HCT116 (cell line): ENCODE measurements around the gene SALL3.

Experiments used
- CEBPB ChIP-seq: IDR thresholded peaks from 2 replicates; pipeline ENCODE4 v1.6.1; 2012; ENCODE audit warnings: low read depth
- CTCF ChIP-seq, 3 experiments: fragments of 200-600 bp in 1 of 3; sonication (generic) in 1 of 3; IDR thresholded peaks in 2 of 3; conservative IDR thresholded peaks in 1 of 3; 2 replicates each; pipeline ENCODE4 v1.5.1; 2012 to 2017; ENCODE audit warnings: low read depth in 2 of 3, low read length in 2 of 3, antibody characterized with exemption in 1 of 3, borderline replicate concordance in 1 of 3, control low read depth in 1 of 3, mild to moderate bottlenecking in 1 of 3, mixed read lengths in 1 of 3, mixed run types in 1 of 3, moderate library complexity in 1 of 3; ENCODE audit not compliant: insufficient read depth in 1 of 3
- EGR1 ChIP-seq: IDR thresholded peaks from 2 replicates; pipeline ENCODE4 v1.6.1; 2012; ENCODE audit warnings: low read depth
- EZH2 ChIP-seq: fragments of 200-600 bp; sonication (generic); IDR thresholded peaks from 2 replicates; pipeline ENCODE4 v1.6.1; 2017; ENCODE audit warnings: antibody characterized with exemption, mixed run types
- EZH2phosphoT487 ChIP-seq: fragments of 200-600 bp; IDR thresholded peaks from 2 replicates; pipeline ENCODE4 v1.6.1; 2018; ENCODE audit warnings: antibody characterized with exemption, borderline replicate concordance
- POLR2A ChIP-seq: IDR thresholded peaks from 2 replicates; pipeline ENCODE4 v1.7.0; 2011; ENCODE audit warnings: borderline replicate concordance; ENCODE audit not compliant: insufficient read depth, insufficient read length; ENCODE audit errors: extremely low read depth
- POLR2AphosphoS5 ChIP-seq: IDR thresholded peaks from 2 replicates; pipeline ENCODE4 v1.6.1; 2011; ENCODE audit warnings: mild to moderate bottlenecking, low read depth, low read length, moderate library complexity
- RAD21 ChIP-seq: IDR thresholded peaks from 2 replicates; pipeline ENCODE4 v1.6.1; 2012; ENCODE audit warnings: low read depth, mild to moderate bottlenecking
- REST ChIP-seq: IDR thresholded peaks from 2 replicates; pipeline ENCODE4 v1.6.1; 2012; ENCODE audit warnings: low read depth
- SIN3A ChIP-seq: IDR thresholded peaks from 2 replicates; pipeline ENCODE4 v1.6.1; 2012; ENCODE audit warnings: low read depth
- SRF ChIP-seq: IDR thresholded peaks from 2 replicates; pipeline ENCODE4 v1.6.1; 2012; ENCODE audit warnings: low read depth
- ZBTB33 ChIP-seq: IDR thresholded peaks from 2 replicates; pipeline ENCODE4 v1.6.1; 2011; ENCODE audit warnings: mild to moderate bottlenecking, low read length, moderate library complexity; ENCODE audit not compliant: insufficient replicate concordance; ENCODE audit errors: extremely low read depth
- ZNF274 ChIP-seq: fragments of 200-500 bp; sonication (Bioruptor generic); IDR thresholded peaks from 2 replicates; pipeline ENCODE4 v1.6.1; 2014; ENCODE audit warnings: mild to moderate bottlenecking, low read depth, low read length, inconsistent platforms

GRCh38 chr18:78992041-78993011 lies 12.7 kb downstream of the SALL3 start:
- TF ChIP-seq ZBTB33 = no peak
- TF ChIP-seq CTCF (IDR thresholded peaks at IDR 0.05 in 2 of 3, conservative IDR thresholded peaks at IDR 0.05 in 1 of 3; ENCODE audit: borderline replicate concordance in 1 of 3, insufficient read depth in 1 of 3, low read depth in 2 of 3, low read length in 2 of 3) = no peak
- no peak for TF ChIP-seq EZH2
- TF ChIP-seq POLR2AphosphoS5 = no peak
- no peak for TF ChIP-seq SIN3A
- TF ChIP-seq CEBPB = no peak
- no peak for TF ChIP-seq POLR2A
- no peak for TF ChIP-seq REST
- no peak for TF ChIP-seq EZH2phosphoT487
- TF ChIP-seq SRF = no peak
- TF ChIP-seq EGR1 = no peak
- TF ChIP-seq RAD21 = no peak
- no peak for TF ChIP-seq ZNF274
